Activated CD4-positive, CD25-positive, alpha-beta regulatory T cell (primary cell): ENCODE measurements around the gene ABCA12.

ENCODE experiments used
- DNase-seq, 4 experiments: peaks; one replicate each; lab custom pipeline; 2025; lab: John Stamatoyannopoulos, UW

ABCA12 gene

GRCh38 chr2:215119847-215120246 is 18.6 kb downstream of the ABCA12 start:
- DNase-seq = no peak

GRCh38 chr2:215110918-215111317 is 27.5 kb downstream of the ABCA12 start:
- DNase-seq = no peak

DNA sequence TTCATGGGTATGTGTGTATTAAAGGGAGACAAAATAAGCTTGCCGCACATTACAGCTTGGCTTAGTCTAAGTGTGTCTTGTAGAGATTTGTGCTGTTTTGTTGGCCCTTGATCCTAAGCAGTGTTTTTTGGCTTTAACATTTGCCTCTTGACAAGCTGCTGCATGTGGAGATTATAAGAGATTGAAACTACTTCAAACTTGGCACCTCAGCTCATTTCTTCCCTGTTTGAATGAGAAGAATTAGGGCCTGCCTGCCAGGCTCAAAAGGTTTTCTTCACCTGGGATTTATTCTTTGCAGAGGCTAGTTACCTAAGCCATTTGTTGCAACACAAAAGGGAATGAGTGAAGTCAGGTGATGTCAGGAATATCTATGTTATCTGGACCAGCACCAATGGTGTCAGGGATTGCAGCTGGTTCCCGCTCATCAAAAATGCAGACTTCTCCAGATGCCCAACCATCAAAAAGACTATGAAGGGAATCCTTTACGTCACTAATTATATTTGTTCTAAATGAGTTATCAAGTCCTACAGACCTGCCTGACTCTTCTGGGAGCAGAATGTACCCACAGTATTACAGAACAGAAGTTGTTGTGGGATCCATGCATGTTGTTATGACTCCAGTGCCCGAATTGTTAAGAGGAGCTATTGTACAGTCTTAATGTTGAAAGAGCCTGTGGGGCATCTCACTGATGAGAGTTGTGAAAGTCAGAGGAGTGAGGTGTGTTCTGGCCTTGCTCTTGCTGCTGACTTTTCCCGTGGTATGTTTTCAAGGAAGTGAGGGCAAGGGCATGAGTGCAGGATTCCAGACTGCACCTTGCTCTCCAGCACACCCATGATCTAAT is 31.0 kb downstream of the ABCA12 start:
- DNase-seq = no peak

- no peak for DNase-seq
Measured at GRCh38 chr2:215105607-215106354, 32.6 kb downstream of the ABCA12 start.

GRCh38 chr2:215104226-215104625 is 34.2 kb downstream of the ABCA12 start:
- no peak for DNase-seq

DNA sequence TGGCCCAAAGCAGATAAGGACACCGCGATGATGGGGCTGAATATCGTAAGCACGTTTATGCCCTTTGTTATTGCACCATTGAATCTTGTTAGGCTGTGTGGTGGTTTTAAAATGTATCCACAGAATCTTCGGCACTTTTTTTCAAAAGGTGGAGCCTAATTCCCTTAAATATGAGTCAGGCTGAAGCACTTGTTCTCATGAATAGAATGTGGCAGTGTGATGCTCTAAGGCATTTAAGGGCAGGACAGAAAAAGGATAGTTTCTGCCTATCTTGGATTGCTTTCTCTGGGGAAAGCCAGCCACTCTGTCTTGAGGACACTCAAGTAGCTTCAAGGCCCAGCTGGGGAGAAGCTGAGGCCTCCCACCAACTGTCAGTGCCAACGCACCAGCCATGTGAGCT is 39.6 kb downstream of the ABCA12 start:
- no peak for DNase-seq

- no peak for DNase-seq
Measured at GRCh38 chr2:215084080-215084479, 54.3 kb downstream of the ABCA12 start.

DNA sequence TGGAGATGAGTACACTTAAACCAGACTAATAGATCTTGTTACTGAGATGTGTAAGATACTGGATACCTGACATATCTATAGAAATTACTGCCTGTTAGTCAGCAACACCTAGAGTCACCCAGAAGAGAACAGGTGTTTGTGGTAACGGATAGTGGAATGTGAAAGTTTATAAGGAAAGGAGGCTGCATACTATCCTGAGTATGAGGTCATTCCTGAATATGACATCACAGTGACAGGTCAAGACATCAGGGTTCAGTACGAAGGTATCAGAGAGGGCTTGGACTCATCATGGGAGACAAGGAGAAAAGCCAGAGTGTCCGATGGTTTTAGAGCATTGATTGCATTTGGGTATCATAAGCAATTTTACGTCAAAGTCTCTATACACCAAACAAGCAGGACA is 55.3 kb downstream of the ABCA12 start:
- DNase-seq = no peak

DNA sequence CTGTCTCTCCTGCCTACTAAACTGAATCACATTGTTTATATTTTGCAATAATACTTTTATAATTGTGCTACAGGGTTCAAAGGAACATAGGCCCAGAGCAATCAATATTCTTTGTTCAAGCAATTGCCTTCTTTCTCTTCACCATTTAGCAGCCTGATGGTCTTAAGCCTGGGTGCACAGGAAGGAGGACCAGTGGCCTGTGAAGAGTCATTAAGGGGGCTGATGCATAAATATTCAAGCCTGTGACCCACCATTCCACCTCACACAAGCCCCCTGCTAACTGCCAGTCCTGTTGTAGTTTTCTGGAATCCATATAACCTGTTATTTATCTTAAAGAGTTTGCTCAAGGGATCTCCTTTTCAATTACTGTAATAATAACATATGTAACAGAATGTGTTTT is 56.0 kb downstream of the ABCA12 start:
- DNase-seq = no peak

- DNase-seq = no peak
Measured at GRCh38 chr2:215080545-215080944, 57.9 kb downstream of the ABCA12 start.

DNA sequence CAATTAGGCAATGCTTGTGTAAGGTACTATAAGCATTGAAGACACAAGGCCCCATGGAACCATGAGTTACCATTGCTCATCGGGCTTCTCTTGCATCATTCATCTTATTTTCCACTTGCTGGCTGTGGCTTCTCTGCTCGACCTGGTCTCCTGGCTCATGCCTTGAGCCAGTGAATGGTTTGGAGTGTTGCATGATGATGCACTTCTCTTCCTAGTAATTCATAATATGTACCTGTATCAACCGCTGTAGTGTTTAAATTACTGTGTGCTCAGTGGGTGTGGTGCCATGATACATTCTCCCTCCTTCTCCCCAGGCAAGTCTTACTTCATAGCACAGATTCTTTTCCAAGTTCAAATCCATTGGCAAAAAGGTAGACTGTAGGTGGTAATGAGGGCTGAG is 66.8 kb downstream of the ABCA12 start:
- DNase-seq = no peak

GRCh38 chr2:215068399-215068798 is 70.0 kb downstream of the ABCA12 start:
- DNase-seq = no peak

DNA sequence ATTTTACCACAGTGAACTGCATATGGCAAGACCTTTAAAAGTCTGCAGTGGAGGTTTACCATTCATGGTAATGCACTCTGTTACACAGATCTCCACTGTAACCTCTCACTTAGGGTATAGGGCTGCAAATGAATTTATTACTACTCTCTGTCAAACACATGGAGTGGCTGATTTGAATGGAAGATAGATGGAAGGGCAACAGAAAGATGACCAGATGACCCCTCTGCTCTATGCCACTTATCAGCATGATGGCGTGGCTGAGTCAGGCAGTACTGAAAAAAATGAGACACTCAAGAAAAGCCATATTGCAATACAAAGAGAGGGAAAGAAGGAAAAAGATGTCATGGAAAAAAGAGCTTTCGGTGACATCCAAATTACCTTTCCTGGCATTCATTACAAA is 72.3 kb downstream of the ABCA12 start:
- DNase-seq = no peak

DNA sequence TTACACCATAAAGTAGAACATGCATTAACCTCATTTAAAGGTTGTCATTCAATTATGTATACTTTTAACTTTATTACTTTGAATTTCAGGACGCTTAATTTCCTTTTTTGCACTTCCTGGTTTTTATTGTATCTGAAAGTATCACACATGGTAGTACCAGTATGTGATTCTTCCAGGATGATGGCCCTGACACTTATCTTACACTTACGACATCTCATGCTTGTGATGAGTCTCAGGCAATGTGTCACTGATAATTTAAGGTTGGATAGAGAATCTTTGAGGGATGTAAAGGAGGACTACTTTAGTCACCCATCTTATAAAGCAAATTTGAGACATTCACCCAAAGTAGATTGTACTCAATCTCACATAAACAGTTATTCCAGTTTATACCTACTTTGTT is 74.9 kb downstream of the ABCA12 start:
- DNase-seq = no peak

DNA sequence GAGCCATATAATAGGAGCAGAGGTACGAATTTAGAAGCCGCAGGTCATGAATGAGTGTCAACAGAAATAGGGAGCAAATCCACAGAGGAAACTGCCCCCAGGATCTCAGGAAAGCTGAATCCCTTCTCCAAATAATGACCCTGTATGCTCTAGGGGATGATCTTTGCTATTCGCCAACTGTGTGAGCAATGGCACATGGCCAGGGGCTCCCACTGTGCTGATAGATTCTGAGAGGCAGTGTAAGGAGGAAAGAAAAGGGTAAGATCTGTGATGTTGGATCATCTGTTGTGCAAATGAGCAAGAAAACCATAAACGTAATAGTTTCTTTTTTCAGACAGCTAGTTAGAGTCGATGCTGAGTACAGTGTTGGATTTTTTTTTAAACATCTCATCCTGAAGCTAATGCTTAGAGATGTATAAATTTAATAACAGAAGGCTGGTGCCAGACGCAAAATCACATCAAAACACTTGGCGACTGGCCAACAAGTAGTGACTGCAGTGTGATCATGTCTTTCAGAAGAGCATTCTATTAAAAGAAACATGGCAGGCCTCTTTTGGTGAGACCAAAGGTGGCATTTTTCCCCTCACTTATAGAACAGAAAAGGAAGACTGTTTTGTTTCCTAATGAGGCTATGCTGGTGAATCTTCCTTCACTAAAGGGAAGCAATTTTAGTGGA is 77.4 kb downstream of the ABCA12 start:
- no peak for DNase-seq

GRCh38 chr2:215059724-215060123 is 78.7 kb downstream of the ABCA12 start:
- no peak for DNase-seq

- DNase-seq = no peak
Measured at GRCh38 chr2:215055891-215056290, 82.5 kb downstream of the ABCA12 start.

- no peak for DNase-seq
Measured at GRCh38 chr2:215052810-215053209, 85.6 kb downstream of the ABCA12 start.

- DNase-seq = no peak
Measured at GRCh38 chr2:215052404-215052803, 86.0 kb downstream of the ABCA12 start.

- DNase-seq = no peak
Measured at GRCh38 chr2:215049341-215049740, 89.1 kb downstream of the ABCA12 start.

DNA sequence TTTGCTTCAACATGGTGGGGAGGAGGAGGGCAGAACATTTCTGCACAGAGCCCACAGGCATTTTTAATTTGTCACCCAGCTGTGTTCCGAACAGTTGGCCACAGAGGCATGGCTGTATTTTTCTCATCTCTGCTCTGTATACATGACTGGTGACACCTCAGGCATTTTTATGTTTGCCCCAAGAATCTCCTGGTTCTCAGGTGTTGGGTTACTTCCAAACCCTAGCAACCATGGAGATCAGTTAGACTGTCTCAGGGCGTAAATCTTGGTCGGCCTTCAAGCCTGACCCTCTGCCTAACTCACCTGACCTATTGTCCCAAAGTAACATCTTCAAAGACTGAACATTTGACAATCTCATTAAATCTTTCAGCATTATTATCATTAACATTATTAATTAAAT is 100.0 kb downstream of the ABCA12 start:
- no peak for DNase-seq

- no peak for DNase-seq
Measured at GRCh38 chr2:215036314-215036713, 102.1 kb downstream of the ABCA12 start.

DNA sequence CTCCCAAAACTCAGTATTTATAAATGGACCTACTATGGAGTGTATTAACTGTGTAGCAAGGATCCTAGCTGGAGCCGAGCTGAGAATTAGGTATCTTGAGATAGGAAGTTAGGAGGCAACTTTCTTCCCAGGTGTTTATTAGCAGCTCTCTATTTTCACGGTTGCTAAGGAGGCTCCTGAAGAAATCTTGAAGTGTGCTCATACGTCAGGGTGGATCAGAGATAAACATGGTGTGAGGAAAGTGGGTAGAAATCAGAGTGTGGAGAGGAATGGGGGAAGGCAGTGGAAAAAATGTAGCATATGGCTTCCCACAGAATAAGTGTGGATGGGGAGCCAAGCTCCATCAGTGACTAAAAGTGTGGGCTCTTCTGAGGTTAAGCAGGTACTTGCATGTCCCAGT is 104.3 kb downstream of the ABCA12 start:
- DNase-seq = no peak
